ENCODE data around the gene ZBTB43.

Gene ZBTB43

GRCh38 chr9:126872516-126872915, 67.7 kb downstream of the ZBTB43 start:
- Mint-ChIP-seq H3K27ac (no peak overlapping the region), H3K4me1 (ENCODE audit: low read depth) (peaks cover 18% of the 10 kb centered on the region), H3K9me3 (no peaks in the 10 kb centered on the region), H3K36me3 (ENCODE audit: low read depth) (peaks cover 15% of the 10 kb centered on the region), H3K27me3 (ENCODE audit: low read depth) (no peaks in the 10 kb centered on the region), H3K4me3 (no peak overlapping the region)

- Mint-ChIP-seq H3K9me3 (no peaks in the 10 kb centered on the region), H3K36me3 (ENCODE audit: low read depth) (peaks cover 13% of the 10 kb centered on the region), H3K4me1 (ENCODE audit: low read depth) (peaks cover 18% of the 10 kb centered on the region), H3K4me3 (no peak overlapping the region), H3K27me3 (ENCODE audit: low read depth) (no peaks in the 10 kb centered on the region), H3K27ac (no peak overlapping the region)
These were observed 69.9 kb downstream of the ZBTB43 start for GRCh38 chr9:126874546-126875314.

GRCh38 chr9:126875756-126876510, 71.1 kb downstream of the ZBTB43 start:
- no peaks in the 10 kb centered on the region for H3K9me3 Mint-ChIP-seq
- no peak overlapping the region for H3K4me3 Mint-ChIP-seq
- peaks cover 18% of the 10 kb centered on the region for H3K4me1 Mint-ChIP-seq (ENCODE audit: low read depth)
- no peaks in the 10 kb centered on the region for H3K27me3 Mint-ChIP-seq (ENCODE audit: low read depth)
- peaks cover 21% of the 10 kb centered on the region for H3K36me3 Mint-ChIP-seq (ENCODE audit: low read depth)
- H3K27ac Mint-ChIP-seq: peak overlapping the region; percentile 47

- H3K36me3 Mint-ChIP-seq (ENCODE audit: low read depth): peaks cover 21% of the 10 kb centered on the region
- peaks cover 18% of the 10 kb centered on the region for H3K4me1 Mint-ChIP-seq (ENCODE audit: low read depth)
- no peak overlapping the region for H3K4me3 Mint-ChIP-seq
- H3K27ac Mint-ChIP-seq: peak overlapping the region; percentile 47
- no peaks in the 10 kb centered on the region for H3K9me3 Mint-ChIP-seq
- no peaks in the 10 kb centered on the region for H3K27me3 Mint-ChIP-seq (ENCODE audit: low read depth)
These were observed 71.7 kb downstream of the ZBTB43 start for GRCh38 chr9:126876531-126876930.

GRCh38 chr9:126877418-126877817, 72.6 kb downstream of the ZBTB43 start:
- no peak overlapping the region for H3K4me3 Mint-ChIP-seq

GRCh38 chr9:126879288-126879687, 74.4 kb downstream of the ZBTB43 start:
- H3K36me3 Mint-ChIP-seq (ENCODE audit: low read depth): peaks cover 24% of the 10 kb centered on the region
- no peaks in the 10 kb centered on the region for H3K9me3 Mint-ChIP-seq
- no peak overlapping the region for H3K27ac Mint-ChIP-seq
- no peaks in the 10 kb centered on the region for H3K27me3 Mint-ChIP-seq (ENCODE audit: low read depth)
- no peak overlapping the region for H3K4me3 Mint-ChIP-seq
- peaks cover 14% of the 10 kb centered on the region for H3K4me1 Mint-ChIP-seq (ENCODE audit: low read depth)

More at GRCh38 chr9:126877418-126877817, 72.6 kb downstream of the ZBTB43 start:
- Mint-ChIP-seq H3K27ac (no peak overlapping the region), H3K36me3 (ENCODE audit: low read depth) (peaks cover 24% of the 10 kb centered on the region), H3K4me1 (ENCODE audit: low read depth) (peaks cover 16% of the 10 kb centered on the region), H3K9me3 (no peaks in the 10 kb centered on the region), H3K27me3 (ENCODE audit: low read depth) (no peaks in the 10 kb centered on the region)

- Mint-ChIP-seq H3K27me3 (ENCODE audit: low read depth) (no peaks in the 10 kb centered on the region), H3K4me1 (ENCODE audit: low read depth) (peaks cover 12% of the 10 kb centered on the region), H3K4me3 (no peak overlapping the region), H3K9me3 (no peaks in the 10 kb centered on the region), H3K27ac (no peak overlapping the region), H3K36me3 (ENCODE audit: low read depth) (peaks cover 24% of the 10 kb centered on the region)
These were observed 75.5 kb downstream of the ZBTB43 start for GRCh38 chr9:126880226-126880946.

- Mint-ChIP-seq H3K4me3 (no peak overlapping the region), H3K4me1 (ENCODE audit: low read depth) (peaks cover 12% of the 10 kb centered on the region), H3K27me3 (ENCODE audit: low read depth) (no peaks in the 10 kb centered on the region), H3K27ac (no peak overlapping the region), H3K36me3 (ENCODE audit: low read depth) (peaks cover 24% of the 10 kb centered on the region), H3K9me3 (no peaks in the 10 kb centered on the region)
These were observed 76.1 kb downstream of the ZBTB43 start for GRCh38 chr9:126880947-126881332.

GRCh38 chr9:126882746-126883145, 77.9 kb downstream of the ZBTB43 start:
- no peak overlapping the region for H3K27ac Mint-ChIP-seq
- H3K27me3 Mint-ChIP-seq (ENCODE audit: low read depth): no peaks in the 10 kb centered on the region
- no peak overlapping the region for H3K4me3 Mint-ChIP-seq
- H3K9me3 Mint-ChIP-seq: no peaks in the 10 kb centered on the region
- no peaks in the 10 kb centered on the region for H3K4me1 Mint-ChIP-seq (ENCODE audit: low read depth)
- peaks cover 19% of the 10 kb centered on the region for H3K36me3 Mint-ChIP-seq (ENCODE audit: low read depth)

GRCh38 chr9:126883636-126884035, 78.8 kb downstream of the ZBTB43 start:
- Mint-ChIP-seq H3K27me3 (ENCODE audit: low read depth) (no peaks in the 10 kb centered on the region), H3K9me3 (no peaks in the 10 kb centered on the region), H3K4me3 (no peak overlapping the region), H3K27ac (no peak overlapping the region), H3K4me1 (ENCODE audit: low read depth) (no peaks in the 10 kb centered on the region), H3K36me3 (ENCODE audit: low read depth) (peaks cover 19% of the 10 kb centered on the region)

- no peaks in the 10 kb centered on the region for H3K9me3 Mint-ChIP-seq
- no peak overlapping the region for H3K27ac Mint-ChIP-seq
- H3K27me3 Mint-ChIP-seq (ENCODE audit: low read depth): no peaks in the 10 kb centered on the region
- H3K4me1 Mint-ChIP-seq (ENCODE audit: low read depth): no peaks in the 10 kb centered on the region
- no peak overlapping the region for H3K4me3 Mint-ChIP-seq
- peaks cover 8% of the 10 kb centered on the region for H3K36me3 Mint-ChIP-seq (ENCODE audit: low read depth)
These were observed 80.3 kb downstream of the ZBTB43 start for GRCh38 chr9:126885131-126885641.

GRCh38 chr9:126886034-126886822, 81.4 kb downstream of the ZBTB43 start:
- no peak overlapping the region for H3K27ac Mint-ChIP-seq
- no peaks in the 10 kb centered on the region for H3K27me3 Mint-ChIP-seq (ENCODE audit: low read depth)
- peaks cover 3% of the 10 kb centered on the region for H3K36me3 Mint-ChIP-seq (ENCODE audit: low read depth)
- H3K4me1 Mint-ChIP-seq (ENCODE audit: low read depth): no peaks in the 10 kb centered on the region
- no peaks in the 10 kb centered on the region for H3K9me3 Mint-ChIP-seq
- no peak overlapping the region for H3K4me3 Mint-ChIP-seq

- Mint-ChIP-seq H3K27ac (no peak overlapping the region), H3K27me3 (ENCODE audit: low read depth) (no peaks in the 10 kb centered on the region), H3K4me1 (ENCODE audit: low read depth) (no peaks in the 10 kb centered on the region), H3K4me3 (no peak overlapping the region), H3K9me3 (no peaks in the 10 kb centered on the region), H3K36me3 (ENCODE audit: low read depth) (peaks cover 2% of the 10 kb centered on the region)
These were observed 82.1 kb downstream of the ZBTB43 start for GRCh38 chr9:126886897-126887296.
